ENCODE measurements around the gene FHIP1A. TPM values are rescaled to one million over a fixed set of nuclear protein-coding genes. Genes with fewer than 3 reads are reported as not detected.

FHIP1A gene
- total and polyA plus RNA-seq, 2 of the 13 experiments (the other 11 are each of a cell fraction or from before 2014, with no cell fraction given): 4.1 to 6.2 TPM

GRCh38 chr4:151401739-151402138 lies 7.2 kb upstream of the FHIP1A start (continued):
- TF ChIP-seq ZNF407 (CRISPR knock-in tag; IDR thresholded peaks at IDR 0.05; ENCODE audit: not compliant biosample characterization): no peak
- no peak for TF ChIP-seq SP1 (IDR thresholded peaks at IDR 0.05)
- no peak for TF ChIP-seq SP1 (CRISPR knock-in tag; IDR thresholded peaks at IDR 0.05)

GRCh38 chr4:151402145-151402865 lies 6.7 kb upstream of the FHIP1A start:
- no peak for FAIRE-seq
- no peaks in the 10 kb centered on the region; a peak in 2 of 5 replicates for H3K27me3 ChIP-seq (ENCODE audit: control insufficient read depth in 1 of 2, insufficient read depth in 2 of 2, low read length in 2 of 2)
- no peak for TF ChIP-seq ZBTB21 (CRISPR knock-in tag; IDR thresholded peaks at IDR 0.05)
- TF ChIP-seq ZNF768 (CRISPR knock-in tag; IDR thresholded peaks at IDR 0.05): no peak
- no peak for TF ChIP-seq KMT2A (CRISPR knock-in tag; IDR thresholded peaks at IDR 0.05)
- H3K36me3 ChIP-seq (replicated peaks in 1 of 2; ENCODE audit: control insufficient read depth in 1 of 2, insufficient read depth in 2 of 2, low read length in 2 of 2): no peaks in the 10 kb centered on the region
- H3K79me2 ChIP-seq (ENCODE audit: insufficient read depth, low read length): no peaks in the 10 kb centered on the region
- intact Hi-C loops (cut with micrococcal nuclease; ENCODE audit: unreplicated experiment) (no loop called here), in situ Hi-C loops (cut with HindIII; ENCODE audit: extremely low pct_ligation_motif_present, low pct_unique_long_range_greater_than_20kb) (no loop called here)
- H2AFZ ChIP-seq (ENCODE audit: low read length): no peak overlapping the region
- ATAC-seq: no peak
- BruUV-seq (replicated peaks): no TSS peak
- H3K4me2 ChIP-seq (ENCODE audit: low read depth, low read length): no peak overlapping the region
- no peaks in the 10 kb centered on the region for H4K20me1 ChIP-seq (ENCODE audit: insufficient read depth, low read length)
- ChIA-PET POLR2A (no interaction called here), CTCF (ENCODE audit: low intra/inter-chr PET ratio, low total read pairs) (no interaction called here)
- 77% methylated on average over 8 of the region's 8 CpGs for WGBS (ENCODE audit: low lambda C conversion rate)
- H3K4me1 ChIP-seq (ENCODE audit: insufficient read depth, low read length): peaks cover 15% of the 10 kb centered on the region
- no peak overlapping the region for H3K9ac ChIP-seq (ENCODE audit: insufficient read depth, low read depth, low read length)
- no peak overlapping the region for H3K27ac ChIP-seq (ENCODE audit: extremely low read length, insufficient read depth, low read length)
- H3K4me3 ChIP-seq (replicated peaks in 1 of 3; ENCODE audit: insufficient read depth in 1 of 3, low read depth in 2 of 3, low read length in 3 of 3): no peak overlapping the region
- DNase-seq (ENCODE audit: low spot score): no peak
- H3K9me3 ChIP-seq (ENCODE audit: low read length): no peaks in the 10 kb centered on the region

Data from HepG2 (cell line).